Endometrial microvascular endothelial cells (primary cell): ENCODE measurements around the gene HIVEP3. TPM values are rescaled to one million over a fixed set of nuclear protein-coding genes. Genes with fewer than 3 reads are reported as not detected.

Experiments used
- in situ Hi-C: cut with HindIII; loops from 2 replicates; pipeline ENCODE4 v1.10.0; 2017; ENCODE audit warnings: low sequenced_read_pairs, low pct_unique_long_range_greater_than_20kb; ENCODE audit errors: inconsistent ontology term
- total RNA-seq: library from RNA; depleted of rRNA; stranded (reverse); fragments of >200 nt; gene quantifications from one replicate; pipeline ENCODE4 v1.2.3, GENCODE V29; 2015; ENCODE audit errors: inconsistent ontology term

HIVEP3 gene
- total RNA-seq, 1 donor from 2014 or later, result 4.4 TPM

GRCh38 chr1:41659903-41660302, 258.8 kb downstream of the HIVEP3 start:
- in situ Hi-C loops, result no loop called here

GRCh38 chr1:41659159-41659495, 259.6 kb downstream of the HIVEP3 start:
- in situ Hi-C loops, result no loop called here

- in situ Hi-C loops, result no loop called here
Measured at GRCh38 chr1:41658431-41659158, 260.1 kb downstream of the HIVEP3 start.

GRCh38 chr1:41657679-41658295, 260.9 kb downstream of the HIVEP3 start:
- in situ Hi-C loops, result no loop called here

- in situ Hi-C loops, result no loop called here
Measured at GRCh38 chr1:41656825-41657500, 261.8 kb downstream of the HIVEP3 start.

- in situ Hi-C loops, result no loop called here
Measured at GRCh38 chr1:41656068-41656467, 262.7 kb downstream of the HIVEP3 start.

GRCh38 chr1:41655632-41656031, 263.1 kb downstream of the HIVEP3 start:
- in situ Hi-C loops, result no loop called here

- in situ Hi-C loops, result no loop called here
Measured at GRCh38 chr1:41653574-41653973, 265.1 kb downstream of the HIVEP3 start.

GRCh38 chr1:41652384-41653265, 266.1 kb downstream of the HIVEP3 start:
- in situ Hi-C loops, result no loop called here

- in situ Hi-C loops, result no loop called here
Measured at GRCh38 chr1:41650028-41650880, 268.5 kb downstream of the HIVEP3 start.

- in situ Hi-C loops, result no loop called here
Measured at GRCh38 chr1:41649396-41650027, 269.2 kb downstream of the HIVEP3 start.

- in situ Hi-C loops, result no loop called here
Measured at GRCh38 chr1:41648844-41649243, 269.9 kb downstream of the HIVEP3 start.

- in situ Hi-C loops, result no loop called here
Measured at GRCh38 chr1:41648230-41648629, 270.5 kb downstream of the HIVEP3 start.

- in situ Hi-C loops, result no loop called here
Measured at GRCh38 chr1:41647221-41648135, 271.2 kb downstream of the HIVEP3 start.

GRCh38 chr1:41646186-41646585, 272.5 kb downstream of the HIVEP3 start:
- in situ Hi-C loops, result no loop called here

- in situ Hi-C loops, result no loop called here
Measured at GRCh38 chr1:41645062-41645461, 273.7 kb downstream of the HIVEP3 start.
